Panc1 (cell line): Measurements from ENCODE around the gene ADGRB3.

Experiments used
- POLR2AphosphoS5 ChIP-seq: IDR thresholded peaks from 2 replicates; pipeline ENCODE4 v1.6.1; 2012; ENCODE audit warnings: mild to moderate bottlenecking, low read depth, low read length, moderate library complexity
- TF ChIP-seq, protein P1 (sequence below): fragments of 450-650 bp; IDR thresholded peaks from 2 replicates; pipeline ENCODE4 v1.5.1; 2017; ENCODE audit warnings: mild to moderate bottlenecking
- TF ChIP-seq, protein P2 (sequence below), 2 experiments: IDR thresholded peaks; 2 replicates each; pipeline ENCODE4 v1.6.1; 2011 to 2012; ENCODE audit warnings: low read depth in 2 of 2, control low read depth in 1 of 2, low read length in 1 of 2, mild to moderate bottlenecking in 1 of 2, moderate library complexity in 1 of 2; ENCODE audit not compliant: insufficient read depth in 1 of 2

DNA sequence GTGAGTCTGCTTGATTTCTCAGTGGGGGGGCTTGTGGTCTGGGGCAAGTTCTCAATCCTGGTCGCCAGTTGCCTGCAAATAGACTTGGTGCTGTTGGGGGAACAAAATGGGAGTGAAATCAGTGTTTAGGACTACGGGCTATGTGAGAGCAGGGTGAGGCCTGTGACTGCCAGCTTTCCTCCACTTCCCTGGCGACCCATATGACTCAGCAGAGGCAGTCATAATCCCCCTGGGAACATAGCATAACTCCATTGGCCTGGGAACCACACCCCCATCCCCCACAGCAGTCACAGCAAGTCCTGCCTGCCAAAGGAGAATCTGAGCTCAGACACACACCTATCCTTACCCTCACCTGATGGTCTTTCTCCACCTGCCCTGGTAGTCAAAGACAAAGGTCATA is 773.8 kb downstream of the ADGRB3 start:
- TF ChIP-seq, protein P1, sequence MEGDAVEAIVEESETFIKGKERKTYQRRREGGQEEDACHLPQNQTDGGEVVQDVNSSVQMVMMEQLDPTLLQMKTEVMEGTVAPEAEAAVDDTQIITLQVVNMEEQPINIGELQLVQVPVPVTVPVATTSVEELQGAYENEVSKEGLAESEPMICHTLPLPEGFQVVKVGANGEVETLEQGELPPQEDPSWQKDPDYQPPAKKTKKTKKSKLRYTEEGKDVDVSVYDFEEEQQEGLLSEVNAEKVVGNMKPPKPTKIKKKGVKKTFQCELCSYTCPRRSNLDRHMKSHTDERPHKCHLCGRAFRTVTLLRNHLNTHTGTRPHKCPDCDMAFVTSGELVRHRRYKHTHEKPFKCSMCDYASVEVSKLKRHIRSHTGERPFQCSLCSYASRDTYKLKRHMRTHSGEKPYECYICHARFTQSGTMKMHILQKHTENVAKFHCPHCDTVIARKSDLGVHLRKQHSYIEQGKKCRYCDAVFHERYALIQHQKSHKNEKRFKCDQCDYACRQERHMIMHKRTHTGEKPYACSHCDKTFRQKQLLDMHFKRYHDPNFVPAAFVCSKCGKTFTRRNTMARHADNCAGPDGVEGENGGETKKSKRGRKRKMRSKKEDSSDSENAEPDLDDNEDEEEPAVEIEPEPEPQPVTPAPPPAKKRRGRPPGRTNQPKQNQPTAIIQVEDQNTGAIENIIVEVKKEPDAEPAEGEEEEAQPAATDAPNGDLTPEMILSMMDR = no peak
- no peak for TF ChIP-seq POLR2AphosphoS5
- TF ChIP-seq, protein P2, sequence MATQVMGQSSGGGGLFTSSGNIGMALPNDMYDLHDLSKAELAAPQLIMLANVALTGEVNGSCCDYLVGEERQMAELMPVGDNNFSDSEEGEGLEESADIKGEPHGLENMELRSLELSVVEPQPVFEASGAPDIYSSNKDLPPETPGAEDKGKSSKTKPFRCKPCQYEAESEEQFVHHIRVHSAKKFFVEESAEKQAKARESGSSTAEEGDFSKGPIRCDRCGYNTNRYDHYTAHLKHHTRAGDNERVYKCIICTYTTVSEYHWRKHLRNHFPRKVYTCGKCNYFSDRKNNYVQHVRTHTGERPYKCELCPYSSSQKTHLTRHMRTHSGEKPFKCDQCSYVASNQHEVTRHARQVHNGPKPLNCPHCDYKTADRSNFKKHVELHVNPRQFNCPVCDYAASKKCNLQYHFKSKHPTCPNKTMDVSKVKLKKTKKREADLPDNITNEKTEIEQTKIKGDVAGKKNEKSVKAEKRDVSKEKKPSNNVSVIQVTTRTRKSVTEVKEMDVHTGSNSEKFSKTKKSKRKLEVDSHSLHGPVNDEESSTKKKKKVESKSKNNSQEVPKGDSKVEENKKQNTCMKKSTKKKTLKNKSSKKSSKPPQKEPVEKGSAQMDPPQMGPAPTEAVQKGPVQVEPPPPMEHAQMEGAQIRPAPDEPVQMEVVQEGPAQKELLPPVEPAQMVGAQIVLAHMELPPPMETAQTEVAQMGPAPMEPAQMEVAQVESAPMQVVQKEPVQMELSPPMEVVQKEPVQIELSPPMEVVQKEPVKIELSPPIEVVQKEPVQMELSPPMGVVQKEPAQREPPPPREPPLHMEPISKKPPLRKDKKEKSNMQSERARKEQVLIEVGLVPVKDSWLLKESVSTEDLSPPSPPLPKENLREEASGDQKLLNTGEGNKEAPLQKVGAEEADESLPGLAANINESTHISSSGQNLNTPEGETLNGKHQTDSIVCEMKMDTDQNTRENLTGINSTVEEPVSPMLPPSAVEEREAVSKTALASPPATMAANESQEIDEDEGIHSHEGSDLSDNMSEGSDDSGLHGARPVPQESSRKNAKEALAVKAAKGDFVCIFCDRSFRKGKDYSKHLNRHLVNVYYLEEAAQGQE (IDR thresholded peaks at IDR 0.05; ENCODE audit: insufficient read depth in 1 of 2, low read depth in 2 of 2, low read length in 1 of 2) = no peak
